C4-2B (cell line): ENCODE results near the gene PRPH.

ENCODE experiments used
- CTCF ChIP-seq: fragments of 450-650 bp; conservative IDR thresholded peaks from 2 replicates; pipeline ENCODE4 v1.5.1; 2017; ENCODE audit warnings: mild to moderate bottlenecking
- ZFX ChIP-seq: fragments of 450-650 bp; IDR thresholded peaks from 2 replicates; pipeline ENCODE4 v1.6.1; 2017

- TF ChIP-seq CTCF, result peak; percentile 92
- TF ChIP-seq ZFX, result no peak
Observed at GRCh38 chr12:49288412-49288853, 6.5 kb upstream of the PRPH start.
